ENCODE results near the gene HEXA. TPM values are rescaled to one million over a fixed set of nuclear protein-coding genes. Genes with fewer than 3 reads are reported as not detected.

HEXA gene
- total and polyA plus RNA-seq, 9 of the 15 experiments (the other 6 are each of a cell fraction or from before 2014, with no cell fraction given), result 22.2 to 136 (median 68.9) TPM

DNA sequence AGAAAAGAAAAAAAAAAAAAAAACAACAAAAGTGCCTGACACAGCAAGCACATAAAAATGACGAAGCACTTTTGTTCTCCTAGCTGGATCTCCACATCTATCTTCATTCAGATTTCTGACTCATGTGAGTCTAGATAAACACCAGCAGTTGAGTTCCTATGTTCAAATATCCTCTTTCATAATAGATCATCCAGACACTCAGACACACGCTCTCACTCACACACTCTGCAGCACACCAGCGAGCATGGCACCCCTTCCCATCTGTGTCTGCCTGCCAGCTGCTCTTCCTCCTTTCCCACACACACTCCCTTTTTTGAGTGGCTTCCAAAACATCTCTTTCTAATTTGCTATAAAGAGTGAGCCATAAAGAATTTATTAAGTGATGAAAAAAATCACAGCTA, 36.0 kb downstream of the HEXA start (continued):
- TF ChIP-seq ATF1 (CRISPR knock-in tag; IDR thresholded peaks at IDR 0.05), result no peak
- TF ChIP-seq ATF1 (tag; IDR thresholded peaks at IDR 0.05), result peak; percentile 28; the same call in 1 of the 2 replicates
- TF ChIP-seq E2F4 (CRISPR knock-in tag; IDR thresholded peaks at IDR 0.05; ENCODE audit: low read depth), result no peak
- no peak for TF ChIP-seq E2F3 (CRISPR knock-in tag; IDR thresholded peaks at IDR 0.05)
- no peak for TF ChIP-seq ZNF12 (CRISPR knock-in tag; IDR thresholded peaks at IDR 0.05)
- no peak for TF ChIP-seq IRF9 (tag; IDR thresholded peaks at IDR 0.05)
- 0 out of 2 replicates have a peak, but pooled peaks have one; percentile 29 for TF ChIP-seq JUN (IDR thresholded peaks at IDR 0.05; ENCODE audit: borderline replicate concordance, low read depth, low read length)
- TF ChIP-seq JUN (CRISPR knock-in tag; IDR thresholded peaks at IDR 0.05; ENCODE audit: borderline replicate concordance), result no peak
- no peak for TF ChIP-seq CEBPG (CRISPR knock-in tag; IDR thresholded peaks at IDR 0.05)
- no peak for TF ChIP-seq CEBPG (tag; conservative IDR thresholded peaks at IDR 0.05 in 1 of 2, IDR thresholded peaks at IDR 0.05 in 1 of 2)
- TF ChIP-seq, protein P1, sequence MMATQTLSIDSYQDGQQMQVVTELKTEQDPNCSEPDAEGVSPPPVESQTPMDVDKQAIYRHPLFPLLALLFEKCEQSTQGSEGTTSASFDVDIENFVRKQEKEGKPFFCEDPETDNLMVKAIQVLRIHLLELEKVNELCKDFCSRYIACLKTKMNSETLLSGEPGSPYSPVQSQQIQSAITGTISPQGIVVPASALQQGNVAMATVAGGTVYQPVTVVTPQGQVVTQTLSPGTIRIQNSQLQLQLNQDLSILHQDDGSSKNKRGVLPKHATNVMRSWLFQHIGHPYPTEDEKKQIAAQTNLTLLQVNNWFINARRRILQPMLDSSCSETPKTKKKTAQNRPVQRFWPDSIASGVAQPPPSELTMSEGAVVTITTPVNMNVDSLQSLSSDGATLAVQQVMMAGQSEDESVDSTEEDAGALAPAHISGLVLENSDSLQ (IDR thresholded peaks at IDR 0.05), result peak; percentile 43
- no peak for TF ChIP-seq CHD4 (IDR thresholded peaks at IDR 0.05; ENCODE audit: insufficient read depth, insufficient replicate concordance, low read depth, low read length, poor library complexity, severe bottlenecking)
- TF ChIP-seq ESRRA (IDR thresholded peaks at IDR 0.05; ENCODE audit: borderline replicate concordance, low read depth), result no peak
- no peak for TF ChIP-seq MYNN (IDR thresholded peaks at IDR 0.05)
- TF ChIP-seq MYNN (CRISPR knock-in tag; IDR thresholded peaks at IDR 0.05), result no peak
- TF ChIP-seq FOXP4 (CRISPR knock-in tag; IDR thresholded peaks at IDR 0.05; ENCODE audit: borderline replicate concordance), result no peak
- TF ChIP-seq NBN (IDR thresholded peaks at IDR 0.05; ENCODE audit: low read depth), result peak; percentile 42; the same call in 1 of the 2 replicates
- no peak for TF ChIP-seq KHSRP (IDR thresholded peaks at IDR 0.05)
- no peak for TF ChIP-seq HINFP (tag; conservative IDR thresholded peaks at IDR 0.05; ENCODE audit: low read depth)
- TF ChIP-seq MAFK (IDR thresholded peaks at IDR 0.05; ENCODE audit: low read length), result peak; percentile 73
- no peak for TF ChIP-seq SAFB2 (IDR thresholded peaks at IDR 0.05; ENCODE audit: borderline replicate concordance, low read depth, low read length, severe bottlenecking)
- 0 out of 2 replicates have a peak, but pooled peaks have one; percentile 51 for TF ChIP-seq MTA1 (IDR thresholded peaks at IDR 0.05; ENCODE audit: borderline replicate concordance)
- no peak for TF ChIP-seq NFRKB (IDR thresholded peaks at IDR 0.05; ENCODE audit: low read depth)
- peak; percentile 73; the same call in 1 of the 2 replicates for TF ChIP-seq MAFF (IDR thresholded peaks at IDR 0.05; ENCODE audit: low read length)
- no peak for TF ChIP-seq HMG20A (CRISPR knock-in tag; conservative IDR thresholded peaks at IDR 0.05)
